Nephron progenitor cell (in vitro differentiated cells): ENCODE data around the gene LEMD2.

Experiments
- DNase-seq: peaks from one replicate; pipeline ENCODE4 v3.0.0; 2021
- H3K27ac Mint-ChIP-seq: 2 replicates; pipeline ENCODE4 v1.8.0; 2021; ENCODE audit warnings: mild to moderate bottlenecking, moderate library complexity, mixed read lengths
- H3K27me3 Mint-ChIP-seq: 2 replicates; pipeline ENCODE4 v1.8.0; 2021; ENCODE audit warnings: mild to moderate bottlenecking, low read depth, mixed read lengths; ENCODE audit not compliant: poor library complexity
- H3K36me3 Mint-ChIP-seq: 2 replicates; pipeline ENCODE4 v1.8.0; 2021; ENCODE audit warnings: low read depth, mixed read lengths
- H3K4me1 Mint-ChIP-seq: 2 replicates; pipeline ENCODE4 v1.8.0; 2021; ENCODE audit warnings: mixed read lengths
- H3K4me3 Mint-ChIP-seq: 2 replicates; pipeline ENCODE4 v1.8.0; 2021; ENCODE audit warnings: mild to moderate bottlenecking, moderate library complexity, mixed read lengths
- H3K9me3 Mint-ChIP-seq: 2 replicates; pipeline ENCODE4 v1.8.0; 2021; ENCODE audit warnings: mild to moderate bottlenecking, moderate library complexity, mixed read lengths
- TF ChIP-seq, protein P1 (sequence below): fragments of 200-600 bp; sonication (generic); IDR thresholded peaks from 2 replicates; pipeline ENCODE4 v1.5.0; 2021; ENCODE audit warnings: antibody characterized with exemption

LEMD2 gene

DNA sequence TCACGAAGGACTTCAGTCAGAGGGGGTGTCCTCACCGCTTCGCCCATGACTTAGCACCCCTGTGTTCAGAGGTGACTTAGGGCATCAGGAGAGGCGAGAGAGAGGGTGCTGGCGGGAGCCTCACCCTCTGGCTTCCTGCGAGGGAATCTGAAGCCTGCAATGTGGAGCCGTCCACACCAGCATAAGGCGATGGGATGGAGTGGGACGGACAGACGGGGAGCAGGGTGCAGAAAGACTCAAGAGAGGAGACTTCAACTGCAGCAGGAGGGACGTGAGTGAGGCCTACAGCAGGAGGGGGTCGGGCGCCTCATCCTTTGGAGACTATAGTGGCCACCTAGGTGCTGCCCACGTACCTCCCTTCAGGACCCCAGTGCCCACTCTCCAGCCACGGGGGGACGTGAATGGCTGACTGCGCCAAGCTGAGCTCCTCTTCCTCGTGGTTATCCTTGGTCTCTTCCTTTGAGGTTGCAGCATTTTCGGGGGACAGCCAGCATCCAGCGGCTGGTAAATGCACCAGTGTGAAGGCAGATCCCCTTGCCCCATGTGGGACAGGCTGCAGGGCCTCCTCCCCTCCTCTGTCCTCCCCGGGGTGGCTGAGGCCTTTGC lies 41.8 kb upstream of the LEMD2 start:
- TF ChIP-seq, protein P1, sequence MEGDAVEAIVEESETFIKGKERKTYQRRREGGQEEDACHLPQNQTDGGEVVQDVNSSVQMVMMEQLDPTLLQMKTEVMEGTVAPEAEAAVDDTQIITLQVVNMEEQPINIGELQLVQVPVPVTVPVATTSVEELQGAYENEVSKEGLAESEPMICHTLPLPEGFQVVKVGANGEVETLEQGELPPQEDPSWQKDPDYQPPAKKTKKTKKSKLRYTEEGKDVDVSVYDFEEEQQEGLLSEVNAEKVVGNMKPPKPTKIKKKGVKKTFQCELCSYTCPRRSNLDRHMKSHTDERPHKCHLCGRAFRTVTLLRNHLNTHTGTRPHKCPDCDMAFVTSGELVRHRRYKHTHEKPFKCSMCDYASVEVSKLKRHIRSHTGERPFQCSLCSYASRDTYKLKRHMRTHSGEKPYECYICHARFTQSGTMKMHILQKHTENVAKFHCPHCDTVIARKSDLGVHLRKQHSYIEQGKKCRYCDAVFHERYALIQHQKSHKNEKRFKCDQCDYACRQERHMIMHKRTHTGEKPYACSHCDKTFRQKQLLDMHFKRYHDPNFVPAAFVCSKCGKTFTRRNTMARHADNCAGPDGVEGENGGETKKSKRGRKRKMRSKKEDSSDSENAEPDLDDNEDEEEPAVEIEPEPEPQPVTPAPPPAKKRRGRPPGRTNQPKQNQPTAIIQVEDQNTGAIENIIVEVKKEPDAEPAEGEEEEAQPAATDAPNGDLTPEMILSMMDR, result no peak
- Mint-ChIP-seq H3K27me3 (peaks cover 24% of the 10 kb centered on the region), H3K27ac (no peak overlapping the region)

DNA sequence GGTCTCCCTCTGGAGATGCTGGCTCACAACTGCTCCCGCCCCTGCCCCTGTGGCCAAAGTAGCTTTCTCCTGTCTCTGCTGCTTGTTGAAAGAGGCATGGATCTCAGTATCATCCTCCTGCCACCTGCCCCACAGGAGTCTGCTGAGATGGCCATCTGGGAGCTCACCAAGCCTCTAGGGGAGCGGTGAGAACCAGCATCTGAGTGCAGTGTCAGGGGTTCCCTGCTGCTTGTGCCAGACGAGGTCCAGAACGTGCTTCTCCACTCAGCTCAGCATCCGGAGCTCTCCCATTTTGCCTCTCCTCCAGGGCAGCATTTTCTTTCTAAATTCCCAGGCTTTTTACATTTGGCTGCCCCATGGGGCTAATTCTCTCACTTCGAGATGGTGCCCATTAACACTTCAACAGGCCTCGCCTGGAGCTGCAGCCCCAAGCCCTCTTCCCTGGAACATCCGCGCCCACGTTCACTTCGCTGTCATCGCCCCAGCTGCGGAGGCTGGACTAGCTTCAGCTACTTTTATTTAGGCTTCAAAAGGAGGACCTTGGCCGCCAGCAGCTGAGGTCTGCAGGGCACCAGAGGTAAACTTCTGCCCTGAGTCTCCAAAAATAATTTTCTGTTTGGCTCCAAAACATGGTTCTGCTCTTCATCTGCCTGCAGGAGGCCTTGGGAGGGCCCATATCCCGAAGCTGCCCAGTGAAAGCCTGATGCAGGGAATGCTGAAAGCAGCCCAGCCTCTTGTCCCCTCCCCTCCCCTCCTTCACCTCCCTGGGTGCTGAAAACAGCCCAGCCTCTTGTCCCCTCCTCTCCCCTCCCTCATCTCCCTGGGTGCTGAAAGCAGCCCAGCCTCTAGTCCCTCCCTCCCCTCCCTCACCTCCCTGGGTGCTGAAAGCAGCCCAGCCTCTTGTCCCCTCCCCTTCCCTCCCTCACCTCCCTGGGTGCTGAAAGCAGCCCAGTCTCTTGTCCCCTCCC lies 40.1 kb upstream of the LEMD2 start:
- Mint-ChIP-seq H3K4me3 (peak overlapping the region; percentile 48), H3K27ac (no peak overlapping the region), H3K9me3 (peaks cover 9% of the 10 kb centered on the region), H3K27me3 (peaks cover 20% of the 10 kb centered on the region), H3K36me3 (peaks cover 4% of the 10 kb centered on the region), H3K4me1 (peaks cover 33% of the 10 kb centered on the region)
- DNase-seq, result no peak
- TF ChIP-seq, protein P1, result no peak

More for the DNA sequence above, 41.8 kb upstream of the LEMD2 start:
- Mint-ChIP-seq H3K4me1 (peaks cover 22% of the 10 kb centered on the region), H3K36me3 (peaks cover 4% of the 10 kb centered on the region), H3K4me3 (no peak overlapping the region), H3K9me3 (peaks cover 20% of the 10 kb centered on the region)
- no peak for DNase-seq

DNA sequence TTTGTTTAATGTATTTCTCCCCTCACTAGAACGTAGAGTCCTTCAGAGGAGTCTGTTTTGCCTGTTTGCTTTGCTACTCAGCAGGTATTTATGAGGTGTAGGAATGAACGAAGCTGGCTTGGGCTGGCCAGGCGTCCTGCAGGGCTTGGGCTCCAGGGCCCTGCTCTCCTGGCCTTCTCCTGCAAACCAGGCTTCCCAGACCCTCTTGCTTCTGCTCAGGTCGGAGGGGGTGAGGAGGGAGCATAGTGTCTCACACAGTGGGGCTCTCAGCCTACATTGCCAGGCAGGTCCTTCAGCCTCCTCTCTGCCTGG lies 39.5 kb upstream of the LEMD2 start:
- no peak overlapping the region for H3K4me3 Mint-ChIP-seq
- peaks cover 20% of the 10 kb centered on the region for H3K27me3 Mint-ChIP-seq
- no peaks in the 10 kb centered on the region for H3K36me3 Mint-ChIP-seq
- no peak overlapping the region for H3K27ac Mint-ChIP-seq
- H3K9me3 Mint-ChIP-seq, result peaks cover 2% of the 10 kb centered on the region
- TF ChIP-seq, protein P1, result no peak
- H3K4me1 Mint-ChIP-seq, result peaks cover 33% of the 10 kb centered on the region
- no peak for DNase-seq

DNA sequence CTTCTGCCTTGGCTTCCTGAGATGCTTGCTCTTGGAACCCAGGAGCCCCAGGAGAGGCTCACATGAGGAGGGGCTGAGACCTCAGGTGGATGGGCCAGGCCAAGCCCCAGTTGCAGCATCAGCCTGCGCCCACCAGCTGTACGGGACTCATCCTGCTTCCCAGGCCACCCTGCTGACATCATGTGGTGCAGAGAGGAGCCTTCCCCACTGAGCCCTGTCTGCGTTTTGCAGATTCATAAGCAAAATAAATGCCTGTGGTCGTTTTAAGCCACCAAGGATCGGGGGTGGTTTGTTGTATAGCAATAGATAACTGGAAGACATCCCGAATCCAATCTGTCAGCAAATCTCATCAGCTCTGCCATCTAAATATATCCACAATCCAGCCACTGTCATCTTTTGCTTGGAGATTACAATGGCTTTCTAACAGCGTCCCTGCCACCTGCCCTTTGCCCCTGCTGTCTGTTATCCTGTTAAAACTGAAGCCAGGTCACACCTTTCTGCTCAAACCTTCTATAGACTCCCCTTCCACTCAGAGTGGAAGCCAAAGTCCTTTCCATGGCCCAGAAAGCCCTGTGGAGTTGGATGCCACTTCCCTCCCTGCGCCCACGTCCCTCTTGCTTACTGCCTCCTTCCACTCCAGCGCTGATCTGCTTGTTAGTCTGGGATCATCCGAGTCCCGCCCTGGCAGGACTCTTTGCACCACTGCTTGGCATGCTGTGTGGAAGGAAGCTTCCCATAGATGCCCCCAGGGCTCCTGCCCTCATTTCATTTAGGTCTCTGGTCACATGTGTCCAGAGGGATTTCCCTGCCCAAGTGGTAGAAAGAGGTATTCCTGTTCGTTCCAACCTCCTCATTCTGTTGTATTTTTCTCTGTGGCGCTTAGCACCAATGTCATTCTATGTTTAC lies 38.9 kb upstream of the LEMD2 start:
- Mint-ChIP-seq H3K4me1 (peaks cover 36% of the 10 kb centered on the region), H3K27me3 (peaks cover 21% of the 10 kb centered on the region), H3K9me3 (no peaks in the 10 kb centered on the region), H3K4me3 (no peak overlapping the region), H3K36me3 (no peaks in the 10 kb centered on the region), H3K27ac (peak overlapping the region; percentile 78)
- no peak for DNase-seq
- TF ChIP-seq, protein P1, result no peak

DNA sequence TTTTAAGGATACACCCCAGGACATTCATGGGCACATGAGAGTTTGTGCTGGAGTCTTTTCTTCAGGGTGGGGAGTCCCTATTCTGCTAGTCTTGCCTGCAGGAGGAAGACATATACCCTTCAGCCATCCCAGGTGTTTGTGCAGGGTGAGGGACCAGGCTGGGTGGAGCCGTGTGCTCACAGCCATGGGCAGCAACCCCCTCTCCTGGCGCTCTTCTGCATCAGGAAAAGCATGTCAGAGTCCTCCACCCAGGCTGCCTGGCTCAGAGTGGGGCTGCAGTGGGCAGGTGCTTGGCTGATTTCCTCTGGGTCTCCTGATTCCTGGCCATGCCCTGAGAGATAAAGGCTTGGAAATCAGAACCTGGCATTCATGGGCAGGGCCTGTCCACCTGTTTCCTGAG lies 37.6 kb upstream of the LEMD2 start:
- H3K4me1 Mint-ChIP-seq, result peaks cover 41% of the 10 kb centered on the region
- no peaks in the 10 kb centered on the region for H3K9me3 Mint-ChIP-seq
- no peak overlapping the region for H3K4me3 Mint-ChIP-seq
- DNase-seq, result no peak
- no peak overlapping the region for H3K27ac Mint-ChIP-seq
- peaks cover 24% of the 10 kb centered on the region for H3K27me3 Mint-ChIP-seq
- TF ChIP-seq, protein P1, result no peak
- no peaks in the 10 kb centered on the region for H3K36me3 Mint-ChIP-seq
